K562 (cell line): ENCODE measurements around the gene COX14.

Experiments
- KHSRP ChIP-seq: fragments of 450-650 bp; IDR thresholded peaks from 2 replicates; pipeline ENCODE4 v1.6.1; 2017
- MTA3 ChIP-seq: fragments of 450-650 bp; formaldehyde crosslinking; IDR thresholded peaks from 2 replicates; pipeline ENCODE4 v1.6.1; 2017; ENCODE audit warnings: mild to moderate bottlenecking, borderline replicate concordance
- POLR2A ChIP-seq: fragments of 450-650 bp; conservative IDR thresholded peaks from 2 replicates; pipeline ENCODE4 v1.6.1; 2016
- POLR2AphosphoS5 ChIP-seq: IDR thresholded peaks from 2 replicates; pipeline ENCODE4 v1.6.1; 2011; ENCODE audit warnings: mild to moderate bottlenecking, low read depth, low read length, moderate library complexity; ENCODE audit not compliant: control insufficient read depth, insufficient read depth

DNA sequence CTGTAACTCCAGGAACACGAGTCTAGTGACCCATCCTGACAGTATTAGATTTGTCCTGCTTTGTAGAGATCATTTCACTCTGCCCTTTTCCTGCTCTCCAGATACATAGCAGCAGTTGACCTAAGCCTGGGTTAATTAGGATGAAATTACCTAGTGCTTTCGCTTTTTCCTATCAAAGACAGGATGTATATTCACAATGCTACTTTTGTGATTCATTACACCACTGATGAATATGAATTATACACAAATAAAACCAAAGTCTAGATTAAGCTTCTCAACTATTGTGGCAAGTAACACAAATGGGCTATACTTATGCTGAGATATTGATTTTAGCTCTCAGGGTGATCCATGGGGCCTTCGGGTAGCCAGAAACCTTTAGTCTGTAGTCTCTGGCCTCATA is 37.3 kb downstream of the COX14 start:
- no peak for TF ChIP-seq POLR2AphosphoS5
- TF ChIP-seq POLR2A = no peak
- TF ChIP-seq KHSRP = no peak
- TF ChIP-seq MTA3 = no peak
